ENCODE results near the gene TESMIN.

DNA sequence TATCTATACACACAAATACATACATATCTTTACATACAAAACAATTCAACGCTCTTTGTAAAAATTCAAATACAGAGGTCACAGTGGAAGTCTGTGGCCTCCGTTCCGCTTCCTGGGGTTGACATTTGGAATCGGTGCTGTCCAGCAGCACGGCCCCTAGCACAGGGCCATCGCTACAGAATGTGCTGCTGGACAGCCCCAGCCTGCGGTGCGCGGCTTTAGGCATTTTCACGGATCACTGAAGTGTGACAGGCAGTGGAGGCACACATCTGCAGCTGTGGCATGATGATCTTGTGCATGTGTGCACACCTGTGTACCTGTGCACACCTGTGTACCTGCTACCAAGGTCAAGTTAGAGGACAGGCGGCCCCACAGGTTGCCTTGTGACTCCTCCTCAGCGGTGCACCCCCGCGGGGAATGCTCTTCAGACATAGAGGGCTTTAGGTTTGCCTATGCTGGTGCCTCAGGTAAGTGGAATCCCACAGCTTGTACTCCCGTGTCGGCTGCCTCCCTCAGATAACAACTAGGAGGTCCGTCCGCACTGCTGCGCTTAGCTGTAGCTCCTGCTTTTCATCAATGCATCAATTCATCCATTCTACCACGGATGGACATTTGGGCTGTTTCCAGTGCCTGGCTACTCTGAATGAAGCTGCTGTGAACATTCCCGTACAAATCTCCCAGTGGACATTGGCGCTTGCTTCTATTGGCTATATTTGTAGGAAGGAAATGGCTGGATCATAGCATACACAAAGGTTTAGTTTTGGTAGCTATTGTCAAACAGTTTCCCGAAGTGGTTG lies 37.1 kb downstream of the TESMIN start:
- TF ChIP-seq, protein P1, sequence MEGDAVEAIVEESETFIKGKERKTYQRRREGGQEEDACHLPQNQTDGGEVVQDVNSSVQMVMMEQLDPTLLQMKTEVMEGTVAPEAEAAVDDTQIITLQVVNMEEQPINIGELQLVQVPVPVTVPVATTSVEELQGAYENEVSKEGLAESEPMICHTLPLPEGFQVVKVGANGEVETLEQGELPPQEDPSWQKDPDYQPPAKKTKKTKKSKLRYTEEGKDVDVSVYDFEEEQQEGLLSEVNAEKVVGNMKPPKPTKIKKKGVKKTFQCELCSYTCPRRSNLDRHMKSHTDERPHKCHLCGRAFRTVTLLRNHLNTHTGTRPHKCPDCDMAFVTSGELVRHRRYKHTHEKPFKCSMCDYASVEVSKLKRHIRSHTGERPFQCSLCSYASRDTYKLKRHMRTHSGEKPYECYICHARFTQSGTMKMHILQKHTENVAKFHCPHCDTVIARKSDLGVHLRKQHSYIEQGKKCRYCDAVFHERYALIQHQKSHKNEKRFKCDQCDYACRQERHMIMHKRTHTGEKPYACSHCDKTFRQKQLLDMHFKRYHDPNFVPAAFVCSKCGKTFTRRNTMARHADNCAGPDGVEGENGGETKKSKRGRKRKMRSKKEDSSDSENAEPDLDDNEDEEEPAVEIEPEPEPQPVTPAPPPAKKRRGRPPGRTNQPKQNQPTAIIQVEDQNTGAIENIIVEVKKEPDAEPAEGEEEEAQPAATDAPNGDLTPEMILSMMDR (IDR thresholded peaks at IDR 0.05) = no peak
- TF ChIP-seq POLR2A (IDR thresholded peaks at IDR 0.05) = no peak
